ENCODE results near the gene DCAF7. TPM values are rescaled to one million over a fixed set of nuclear protein-coding genes. Genes with fewer than 3 reads are reported as not detected.

Gene DCAF7
- total RNA-seq, 3 donors from 2014 or later: 23.0 to 29.6 (median 27.2) TPM

DNA sequence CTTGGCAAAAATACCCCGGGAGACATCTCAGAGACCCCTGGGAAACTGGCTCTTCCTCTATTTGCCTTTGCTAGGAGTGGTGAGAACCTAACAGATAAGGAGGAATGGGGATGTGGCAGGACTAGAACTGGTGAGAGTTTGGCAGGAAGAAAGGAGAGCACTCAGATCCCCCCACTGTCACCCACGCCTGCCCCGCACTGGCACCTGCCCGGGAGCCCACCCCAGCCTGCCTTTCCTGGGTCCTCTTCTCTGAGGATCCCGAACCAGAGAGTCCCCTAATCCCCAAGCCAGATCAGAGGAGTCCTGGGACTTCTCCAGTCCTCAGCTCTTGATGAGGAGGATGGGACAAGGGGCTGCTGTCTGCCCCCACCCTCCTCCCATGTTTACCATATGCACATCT, 23.4 kb upstream of the DCAF7 start:
- no peak for DNase-seq (ENCODE audit: low spot score in 2 of 2)
- Histone ChIP-seq H3K4me1 (no peaks in the 10 kb centered on the region), H3K27me3 (peaks cover 0 to 5% of the 10 kb centered on the region in 2 donors), H3K4me3 (no peak overlapping the region), H3K36me3 (no peaks in the 10 kb centered on the region), H3K9me3 (no peaks in the 10 kb centered on the region), H3K27ac (no peak overlapping the region)
- intact Hi-C loops (cut with DNase I; ENCODE audit: low total_unique reads): no loop called here
- no peak for TF ChIP-seq POLR2A (IDR thresholded peaks at IDR 0.05)
- no peak for TF ChIP-seq CTCF (IDR thresholded peaks at IDR 0.05)
- no peak for TF ChIP-seq POLR2AphosphoS5 (IDR thresholded peaks at IDR 0.05)

GRCh38 chr17:63528183-63528582, 22.1 kb upstream of the DCAF7 start:
- H3K4me1 ChIP-seq: no peaks in the 10 kb centered on the region
- H3K9me3 ChIP-seq: no peaks in the 10 kb centered on the region
- intact Hi-C loops (cut with DNase I; ENCODE audit: low total_unique reads): no loop called here
- no peak overlapping the region for H3K4me3 ChIP-seq
- TF ChIP-seq POLR2A (IDR thresholded peaks at IDR 0.05) (no peak), CTCF (IDR thresholded peaks at IDR 0.05) (no peak), POLR2AphosphoS5 (IDR thresholded peaks at IDR 0.05) (no peak)
- no peak overlapping the region for H3K27ac ChIP-seq
- peaks cover 0 to 5% of the 10 kb centered on the region in 2 donors for H3K27me3 ChIP-seq
- no peak for DNase-seq (ENCODE audit: low spot score in 2 of 2)
- H3K36me3 ChIP-seq: no peaks in the 10 kb centered on the region

- Histone ChIP-seq H3K27me3 (no peaks in the 10 kb centered on the region), H3K36me3 (no peaks in the 10 kb centered on the region), H3K4me3 (no peak overlapping the region), H3K4me1 (no peaks in the 10 kb centered on the region), H3K27ac (no peak overlapping the region), H3K9me3 (no peaks in the 10 kb centered on the region)
- no peak for DNase-seq (ENCODE audit: low spot score in 2 of 2)
- intact Hi-C loops (cut with DNase I; ENCODE audit: low total_unique reads): no loop called here
- no peak for TF ChIP-seq POLR2A (IDR thresholded peaks at IDR 0.05)
- TF ChIP-seq CTCF (IDR thresholded peaks at IDR 0.05): no peak
- TF ChIP-seq POLR2AphosphoS5 (IDR thresholded peaks at IDR 0.05): no peak
Observed at GRCh38 chr17:63529711-63530556, 20.3 kb upstream of the DCAF7 start.

GRCh38 chr17:63530557-63531021, 19.7 kb upstream of the DCAF7 start:
- no peaks in the 10 kb centered on the region for H3K4me1 ChIP-seq
- H3K9me3 ChIP-seq: no peaks in the 10 kb centered on the region
- no peaks in the 10 kb centered on the region for H3K27me3 ChIP-seq
- no peak for DNase-seq (ENCODE audit: low spot score in 2 of 2)
- H3K27ac ChIP-seq: no peak overlapping the region
- no peak for TF ChIP-seq POLR2AphosphoS5 (IDR thresholded peaks at IDR 0.05)
- TF ChIP-seq CTCF (IDR thresholded peaks at IDR 0.05): no peak
- no peak for TF ChIP-seq POLR2A (IDR thresholded peaks at IDR 0.05)
- H3K4me3 ChIP-seq: no peak overlapping the region
- H3K36me3 ChIP-seq: no peaks in the 10 kb centered on the region
- intact Hi-C loops (cut with DNase I; ENCODE audit: low total_unique reads): no loop called here

All from breast epithelium (tissue), 4 donors.